Transverse colon (tissue), 4 donors: ENCODE data around the gene CCDC134. TPM values are rescaled to one million over a fixed set of nuclear protein-coding genes. Genes with fewer than 3 reads are reported as not detected.

Source experiments
- DNase-seq: peaks from one replicate; pipeline ENCODE4 v3.0.0-alpha.2; 2019
- H3K27ac ChIP-seq, 4 donors: fragments of 200-600 bp; sonication (generic); 2 replicates each; pipeline ENCODE4 v1.5.1; 2016 to 2018; ENCODE audit warnings: inconsistent platforms in 4 of 4
- H3K27me3 ChIP-seq: fragments of 200-600 bp; sonication (generic); 2 replicates; pipeline ENCODE4 v1.5.1; 2017; ENCODE audit warnings: inconsistent platforms
- H3K36me3 ChIP-seq, 4 donors: fragments of 200-600 bp; sonication (generic); 2 replicates each; pipeline ENCODE4 v1.5.1; 2017 to 2019; ENCODE audit warnings: inconsistent platforms in 4 of 4
- H3K4me1 ChIP-seq, 4 donors: fragments of 200-600 bp; sonication (generic); 2 replicates each; pipeline ENCODE4 v1.5.1; 2017 to 2020; ENCODE audit warnings: inconsistent platforms in 4 of 4
- H3K4me3 ChIP-seq, 4 donors: fragments of 200-600 bp; sonication (generic); 1 replicate in 1 of 4; 2 replicates in 3 of 4; pipeline versions ENCODE4 v1.5.1 to v1.6.1; 2017 to 2019; ENCODE audit warnings: inconsistent platforms in 4 of 4
- H3K9me3 ChIP-seq, 2 donors: fragments of 200-600 bp; sonication (generic); 2 replicates each; pipeline ENCODE4 v1.5.1; 2017 to 2019; ENCODE audit warnings: inconsistent platforms in 2 of 2
- EP300 ChIP-seq: sonication (generic); formaldehyde crosslinking; IDR thresholded peaks from one replicate; pipeline ENCODE4 v1.6.1; 2017; ENCODE audit warnings: antibody characterized with exemption, low read depth
- POLR2A ChIP-seq: fragments of 450-650 bp; IDR thresholded peaks from one replicate; pipeline ENCODE4 v1.6.1; 2016; ENCODE audit warnings: antibody characterized with exemption, mild to moderate bottlenecking, moderate library complexity
- POLR2AphosphoS5 ChIP-seq, 3 donors: sonication (generic); formaldehyde crosslinking; IDR thresholded peaks; one replicate each; pipeline ENCODE4 v1.6.1; 2016; ENCODE audit warnings: antibody characterized with exemption in 3 of 3
- whole genome bisulfite sequencing, 2 donors: methylation state at CpG; one replicate each; pipeline ENCODE4 v1.1.5; 2018; ENCODE audit warnings: low coverage in 1 of 2; 5-methylcytosine and 5-hydroxymethylcytosine counted together
- in situ Hi-C, 4 donors: fragments of 200-750 bp; cut with MboI; loops; one replicate each; pipeline versions ENCODE4 v1.15.0 to v1.15.1; 2017; ENCODE audit warnings: low sequenced_read_pairs in 3 of 4, low pct_ligation_motif_present in 1 of 4, low pct_unique_long_range_greater_than_20kb in 1 of 4
- intact Hi-C: fragments of 100-400 bp; cut with DNase I; formaldehyde crosslinking; loops from one replicate; pipeline ENCODE4 v1.15.1; 2023; ENCODE audit warnings: low total_unique reads
- total RNA-seq, 4 donors: library from RNA; depleted of rRNA; stranded (reverse); fragments of >200 nt; gene quantifications; one replicate each; pipeline ENCODE4 v1.1.0, GENCODE V29; 2016
- TF ChIP-seq, protein P1 (sequence below), 5 experiments: fragments of 200-600 bp in 3 of 5; fragments of 450-650 bp in 2 of 5; sonication (generic) in 3 of 5; IDR thresholded peaks; 1 replicate in 2 of 5; 2 replicates in 3 of 5; pipeline ENCODE4 v1.5.1; 2016 to 2017; ENCODE audit warnings: antibody characterized with exemption in 5 of 5, inconsistent platforms in 3 of 5, mild to moderate bottlenecking in 2 of 5, moderate library complexity in 1 of 5

The CCDC134 gene
- total RNA-seq, 4 donors from 2014 or later = 5.9 to 9.8 TPM; not detected in 2

DNA sequence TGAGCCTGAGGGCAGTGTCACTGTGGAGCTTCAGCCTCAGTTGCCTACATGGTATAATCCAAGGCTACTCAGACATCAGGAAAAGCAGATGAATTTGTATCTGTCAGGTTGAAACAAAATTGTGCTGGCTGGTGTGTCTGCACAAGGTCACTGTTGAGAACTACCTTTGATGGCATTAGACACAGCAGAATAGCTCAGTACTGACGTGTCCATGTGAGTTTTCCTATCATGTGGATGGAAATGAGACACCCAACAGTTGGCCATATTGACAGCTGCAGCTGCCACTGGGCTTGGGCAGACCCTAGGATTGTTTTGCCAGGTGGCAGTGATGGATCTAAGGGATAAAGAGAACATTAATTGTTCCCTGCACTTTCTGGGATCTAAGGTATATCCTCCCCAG, 15.8 kb downstream of the CCDC134 start:
- no peak for TF ChIP-seq EP300
- no peak for TF ChIP-seq POLR2A
- TF ChIP-seq, protein P1, sequence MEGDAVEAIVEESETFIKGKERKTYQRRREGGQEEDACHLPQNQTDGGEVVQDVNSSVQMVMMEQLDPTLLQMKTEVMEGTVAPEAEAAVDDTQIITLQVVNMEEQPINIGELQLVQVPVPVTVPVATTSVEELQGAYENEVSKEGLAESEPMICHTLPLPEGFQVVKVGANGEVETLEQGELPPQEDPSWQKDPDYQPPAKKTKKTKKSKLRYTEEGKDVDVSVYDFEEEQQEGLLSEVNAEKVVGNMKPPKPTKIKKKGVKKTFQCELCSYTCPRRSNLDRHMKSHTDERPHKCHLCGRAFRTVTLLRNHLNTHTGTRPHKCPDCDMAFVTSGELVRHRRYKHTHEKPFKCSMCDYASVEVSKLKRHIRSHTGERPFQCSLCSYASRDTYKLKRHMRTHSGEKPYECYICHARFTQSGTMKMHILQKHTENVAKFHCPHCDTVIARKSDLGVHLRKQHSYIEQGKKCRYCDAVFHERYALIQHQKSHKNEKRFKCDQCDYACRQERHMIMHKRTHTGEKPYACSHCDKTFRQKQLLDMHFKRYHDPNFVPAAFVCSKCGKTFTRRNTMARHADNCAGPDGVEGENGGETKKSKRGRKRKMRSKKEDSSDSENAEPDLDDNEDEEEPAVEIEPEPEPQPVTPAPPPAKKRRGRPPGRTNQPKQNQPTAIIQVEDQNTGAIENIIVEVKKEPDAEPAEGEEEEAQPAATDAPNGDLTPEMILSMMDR (IDR thresholded peaks at IDR 0.05) = no peak
- no peaks in the 10 kb centered on the region for H3K36me3 ChIP-seq
- intact Hi-C loops = no loop called here
- no peak overlapping the region for H3K4me3 ChIP-seq
- DNase-seq = no peak
- no peak overlapping the region for H3K27ac ChIP-seq
- in situ Hi-C loops = loop anchor here in 1 of 4 donors (25.0 kb wide), 1 partner anchor 121 kb away; the partner anchor contains the start of genes CENPM and TNFRSF13C
- no peaks in the 10 kb centered on the region for H3K4me1 ChIP-seq
- H3K9me3 ChIP-seq = no peaks in the 10 kb centered on the region
- no peaks in the 10 kb centered on the region for H3K27me3 ChIP-seq
- WGBS, 2 donors = 100% methylated on average over 1 of the region's 1 CpG; no CpG with 5 or more reads in 1 of the 2 donors

DNA sequence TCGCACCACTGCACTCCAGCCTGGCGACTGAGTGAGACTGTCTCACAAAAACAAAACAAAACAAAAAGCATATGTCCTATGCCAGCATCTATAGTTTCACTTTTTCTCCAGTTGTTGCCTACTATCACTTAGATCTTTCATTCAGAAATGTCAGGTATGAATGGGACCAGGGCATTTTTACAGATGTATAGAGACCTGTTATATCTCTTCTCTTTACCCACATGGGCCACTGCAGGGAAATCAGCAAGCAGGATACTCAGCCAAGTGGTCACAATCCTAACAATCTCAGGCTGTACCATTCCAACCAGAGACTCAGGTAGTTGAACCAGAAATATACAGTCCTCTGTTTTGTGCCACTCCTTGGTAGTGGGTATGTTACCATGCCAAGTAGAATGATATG, 16.4 kb downstream of the CCDC134 start:
- Histone ChIP-seq H3K27me3 (no peaks in the 10 kb centered on the region), H3K27ac (no peak overlapping the region), H3K4me3 (no peak overlapping the region), H3K9me3 (no peaks in the 10 kb centered on the region), H3K4me1 (no peaks in the 10 kb centered on the region), H3K36me3 (no peaks in the 10 kb centered on the region)
- TF ChIP-seq, protein P1 (IDR thresholded peaks at IDR 0.05) = no peak
- TF ChIP-seq EP300 (no peak), POLR2A (no peak), POLR2AphosphoS5 (IDR thresholded peaks at IDR 0.05) (no peak)
- no peak for DNase-seq
- intact Hi-C loops (no loop called here), in situ Hi-C loops (loop anchor here in 1 of 4 donors (25.0 kb wide), 1 partner anchor 120 kb away; the partner anchor contains the start of genes CENPM and TNFRSF13C)
- 82 to 93% methylated on average over 2 of the region's 2 CpGs for WGBS, 2 donors

DNA sequence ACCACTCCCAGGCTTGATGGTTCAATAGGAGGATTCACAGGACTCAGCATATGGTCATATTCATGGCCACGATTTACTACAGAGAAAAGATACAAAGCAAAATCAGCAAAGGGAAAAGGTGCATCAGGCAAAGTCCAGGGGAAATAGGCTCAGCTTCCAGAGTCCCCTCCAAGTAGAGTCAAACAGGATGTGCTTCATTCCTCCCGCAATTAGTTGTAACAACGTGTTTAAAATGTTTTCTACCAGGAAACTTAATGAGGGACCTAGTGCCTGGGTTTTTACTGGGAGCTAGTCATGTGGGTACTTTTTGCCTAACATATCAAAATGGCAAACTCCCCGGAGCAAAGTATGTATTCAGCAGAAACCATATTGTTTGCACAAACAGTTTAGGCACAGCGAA, 17.5 kb downstream of the CCDC134 start:
- no peaks in the 10 kb centered on the region for H3K9me3 ChIP-seq
- in situ Hi-C loops (loop anchor here in 1 of 4 donors (25.0 kb wide), 1 partner anchor 119 kb away; the partner anchor contains the start of genes CENPM and TNFRSF13C), intact Hi-C loops (no loop called here)
- no peak overlapping the region for H3K27ac ChIP-seq
- no peak overlapping the region for H3K4me3 ChIP-seq
- H3K4me1 ChIP-seq = peaks cover 0 to 3% (median 1%) of the 10 kb centered on the region in 4 donors
- no peak for TF ChIP-seq POLR2A
- 90% methylated on average over 5 of the region's 5 CpGs; no CpG with 5 or more reads in 1 of the 2 donors for WGBS, 2 donors
- H3K27me3 ChIP-seq = no peaks in the 10 kb centered on the region
- no peaks in the 10 kb centered on the region for H3K36me3 ChIP-seq
- no peak for DNase-seq

DNA sequence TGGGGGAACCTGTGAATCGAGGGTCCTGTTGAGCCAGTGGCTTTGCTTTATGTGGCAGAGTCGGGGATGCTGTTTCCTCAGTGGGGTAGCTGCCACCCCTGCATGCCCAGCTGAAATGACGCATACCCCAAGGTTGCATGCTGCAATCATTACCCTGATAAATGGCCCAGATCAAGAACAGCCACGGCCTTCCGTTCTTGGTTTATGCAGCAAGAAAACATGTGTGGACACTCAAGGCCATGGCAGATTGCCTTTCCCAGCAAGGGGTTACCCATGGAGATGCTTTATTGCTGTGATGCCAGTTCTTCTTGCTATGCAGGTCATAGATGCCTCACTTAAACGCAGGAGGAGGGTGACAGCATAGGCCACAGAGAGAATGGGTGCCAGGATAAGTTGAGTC, 18.1 kb downstream of the CCDC134 start:
- no peak overlapping the region for H3K4me3 ChIP-seq
- intact Hi-C loops (no loop called here), in situ Hi-C loops (loop anchor here in 1 of 4 donors (25.0 kb wide), 1 partner anchor 119 kb away; the partner anchor contains the start of genes CENPM and TNFRSF13C)
- no peaks in the 10 kb centered on the region for H3K27me3 ChIP-seq
- no peaks in the 10 kb centered on the region for H3K36me3 ChIP-seq
- peaks cover 0 to 6% (median 1%) of the 10 kb centered on the region in 4 donors for H3K4me1 ChIP-seq
- no peaks in the 10 kb centered on the region for H3K9me3 ChIP-seq
- DNase-seq = no peak
- WGBS, 2 donors = 96% methylated on average over 6 of the region's 6 CpGs; no CpG with 5 or more reads in 1 of the 2 donors
- no peak overlapping the region for H3K27ac ChIP-seq
- TF ChIP-seq EP300 (no peak), POLR2A (no peak), POLR2AphosphoS5 (IDR thresholded peaks at IDR 0.05) (no peak)
- TF ChIP-seq, protein P1 (IDR thresholded peaks at IDR 0.05) = no peak
